Heart right ventricle (tissue), 16 donors: Measurements from ENCODE around the gene HTATIP2. TPM values are rescaled to one million over a fixed set of nuclear protein-coding genes. Genes with fewer than 3 reads are reported as not detected.

Source experiments
- ATAC-seq, 8 donors: fragments of 200-7000 bp; cut with Tn5 transposase; one replicate each; pipeline ENCODE4 v1.9.1; 2020; ENCODE audit warnings: mild to moderate bottlenecking in 8 of 8, moderate library complexity in 8 of 8, moderate number of reproducible peaks in 1 of 8
- DNase-seq, 2 donors: peaks; one replicate each; pipeline ENCODE4 v3.0.0-alpha.2; 2020
- H3K27ac ChIP-seq, 10 donors: fragments of 200-600 bp; sonication (generic) in 2 of 10; one replicate each; pipeline versions ENCODE4 v1.5.0 to v1.8.0; 2020 to 2022; ENCODE audit warnings: mild to moderate bottlenecking in 3 of 10
- H3K27me3 ChIP-seq, 7 donors: fragments of 200-600 bp; one replicate each; pipeline ENCODE4 v1.8.0; 2021 to 2022; ENCODE audit warnings: mild to moderate bottlenecking in 2 of 7
- H3K36me3 ChIP-seq, 9 donors: fragments of 200-600 bp; sonication (generic) in 1 of 9; one replicate each; pipeline versions ENCODE4 v1.5.0 to v1.8.0; 2020 to 2022; ENCODE audit warnings: mild to moderate bottlenecking in 2 of 9
- H3K4me1 ChIP-seq, 9 donors: fragments of 200-600 bp; sonication (generic) in 1 of 9; one replicate each; pipeline versions ENCODE4 v1.5.0 to v1.8.0; 2020 to 2022; ENCODE audit warnings: mild to moderate bottlenecking in 4 of 9
- H3K4me3 ChIP-seq, 10 donors: fragments of 200-600 bp; sonication (generic) in 2 of 10; one replicate each; pipeline versions ENCODE4 v1.5.0 to v1.8.0; 2020 to 2022; ENCODE audit warnings: mild to moderate bottlenecking in 7 of 10, moderate library complexity in 2 of 10
- H3K9me3 ChIP-seq, 11 donors: fragments of 200-600 bp in 10 of 11; sonication (generic) in 2 of 11; one replicate each; pipeline versions ENCODE4 v1.5.0 to v1.8.0; 2013 to 2022; ENCODE audit warnings: mild to moderate bottlenecking in 2 of 11, control low read depth in 1 of 11, moderate library complexity in 1 of 11
- CTCF ChIP-seq, 9 donors: fragments of 200-600 bp; sonication (generic) in 2 of 9; IDR thresholded peaks; one replicate each; pipeline versions ENCODE4 v1.5.0 to v1.8.0; 2021 to 2022; ENCODE audit warnings: antibody characterized with exemption in 9 of 9, mild to moderate bottlenecking in 5 of 9, moderate library complexity in 1 of 9
- WGBS, 2 donors: extraction: QIAGEN DNeasy Blood & Tissue Kit; methylation state at CpG; one replicate each; pipeline ENCODE4 v1.1.7; 2013; ENCODE audit warnings: inconsistent platforms in 1 of 2; 5-methylcytosine and 5-hydroxymethylcytosine counted together
- intact Hi-C, 10 donors: fragments of 100-400 bp; cut with DNase I; formaldehyde crosslinking; loops; one replicate each; pipeline versions ENCODE4 v1.11.1 to v1.14.2; 2022
- polyA plus RNA-seq, 2 donors: library from polyadenylated mRNA; stranded (reverse); fragments of 200-250 nt; gene quantifications; one replicate each; pipeline ENCODE4 v1.2.3, GENCODE V29; 2013
- total RNA-seq, 10 donors: library from RNA; stranded (reverse); fragmentation: NEBNext Ultra II Directional in 3 of 10; extraction: Animal tissue kit (Norgen Biotek cat#: 25700) in 3 of 10; gene quantifications; one replicate each; pipeline versions ENCODE4 v1.2.1 to v1.2.4, GENCODE V29; 2021 to 2023
- donor health status: Arrhythmogenic right ventricular cardiomyopathy.
- donor health status: ischemic (EF 13 %, LVEDD 7.1; RV severe dilation, severe dysfunction).
- donor health status: healthy with polysubstance abuse.
- donor health status: DM: no; HTN: yes; CAD: no.
- donor health status: DM: no; HTN: no; CAD: no.
- donor health status: ischemic (EF 25% LVEDD 6.9; RV normal size, moderate dysfunction).
- donor health status: ischemic (EF 25% LVEDD 5.7; RV mildly dilated, moderate dysfunction).
- donor health status: healthy.
- donor health status: DM: yes; HTN: yes; CAD: no.
- donor health status: Ischemic cardiomyopathy.
- donor health status: ischemic (EF 35%, LVEDD 5.7; RV mildly dilated, moderate dysfunction).
- donor health status: nonischemic (EF 11% LVEDD 7.7; RV severe dilation, severe dysfunction).
- donor health status: DM: yes; HTN: yes; CAD: no.
- donor health status: PGD.
- donor health status: ischemic (EF 29% LVEDD 5.4; RV normal size, mild dysfunction).
- donor health status: nonischemic (EF 23%, LVEDD 6.1; RV moderate dilation, normal function).

The HTATIP2 gene
- total and polyA plus RNA-seq, 12 donors, result 6.1 to 28.8 (median 14.1) TPM

DNA sequence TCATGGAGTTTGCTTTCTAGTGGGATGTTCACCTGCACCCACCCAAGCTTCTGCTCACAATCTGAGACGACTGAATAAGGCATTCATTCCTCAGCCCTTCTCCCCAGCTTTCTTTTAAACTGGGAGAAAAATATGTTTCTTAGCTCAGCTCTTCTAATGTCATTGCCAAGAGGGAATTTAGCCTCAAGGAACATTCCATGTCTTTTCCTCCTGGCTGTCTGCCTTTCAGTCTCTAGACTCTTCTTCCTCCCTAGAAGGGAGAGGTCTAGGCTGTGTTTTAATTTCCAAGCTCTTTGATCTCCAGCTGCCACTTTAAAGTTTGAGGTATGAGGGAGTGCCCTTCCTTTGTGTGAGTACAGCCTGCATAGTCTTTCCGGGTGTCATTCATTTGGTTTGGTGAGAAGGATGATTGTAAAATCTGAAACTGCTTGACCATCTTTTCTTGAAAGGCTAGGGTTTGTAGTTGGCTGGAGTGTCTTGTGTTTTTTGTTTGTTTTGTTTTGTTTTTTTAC lies 11.7 kb upstream of the HTATIP2 start:
- 60 to 62% methylated on average over 2 of the region's 2 CpGs for WGBS, 2 donors

GRCh38 chr11:20353829-20354434 lies 9.6 kb upstream of the HTATIP2 start:
- ATAC-seq (peak in 5 of 8 donors; percentile 57 to 63 (median 61)), DNase-seq (peak in 1 of 2 donors; percentile 17)
- 6 to 9% methylated on average over 6 of the region's 6 CpGs for WGBS, 2 donors
- Histone ChIP-seq H3K4me1 (peaks cover 0 to 9% (median 0%) of the 10 kb centered on the region in 9 donors), H3K36me3 (no peaks in the 10 kb centered on the region), H3K4me3 (no peak overlapping the region), H3K27me3 (peaks cover 0 to 11% (median 0%) of the 10 kb centered on the region in 7 donors), H3K27ac (no peak overlapping the region), H3K9me3 (no peaks in the 10 kb centered on the region)
- TF ChIP-seq CTCF (IDR thresholded peaks at IDR 0.05), result peak; percentile 51 to 89 (median 82)
- intact Hi-C loops, result loop anchor here in 9 of 10 donors (2.0 to 10.0 kb wide), 7 partner anchors 225 to 799 kb away; no protein-coding TSS in a partner anchor

More for the DNA sequence above, 11.7 kb upstream of the HTATIP2 start:
- no peak overlapping the region for H3K27ac ChIP-seq
- peaks cover 0 to 9% (median 0%) of the 10 kb centered on the region in 9 donors for H3K4me1 ChIP-seq
- TF ChIP-seq CTCF (IDR thresholded peaks at IDR 0.05), result no peak
- intact Hi-C loops, result loop anchor here in 9 of 10 donors (5.0 to 10.0 kb wide), 6 partner anchors 225 to 797 kb away; no protein-coding TSS in a partner anchor
- no peak for ATAC-seq
- peaks cover 0 to 18% (median 0%) of the 10 kb centered on the region in 7 donors for H3K27me3 ChIP-seq
- no peak for DNase-seq
- H3K4me3 ChIP-seq, result no peak overlapping the region
- no peaks in the 10 kb centered on the region for H3K36me3 ChIP-seq
- H3K9me3 ChIP-seq, result no peaks in the 10 kb centered on the region

GRCh38 chr11:20355221-20356219 lies 8.0 kb upstream of the HTATIP2 start:
- H3K9me3 ChIP-seq, result no peaks in the 10 kb centered on the region
- peak in 3 of 8 donors; percentile 54 to 72 (median 63) for ATAC-seq
- intact Hi-C loops, result loop anchor here in 8 of 10 donors (1.0 to 10.0 kb wide), 6 partner anchors 227 to 801 kb away; no protein-coding TSS in a partner anchor
- no peak overlapping the region for H3K27ac ChIP-seq
- peaks cover 0 to 14% (median 0%) of the 10 kb centered on the region in 9 donors for H3K4me1 ChIP-seq
- H3K36me3 ChIP-seq, result no peaks in the 10 kb centered on the region
- DNase-seq, result no peak
- WGBS, 2 donors, result 50 to 59% methylated on average over 11 to 12 of the region's 12 CpGs
- TF ChIP-seq CTCF (IDR thresholded peaks at IDR 0.05), result peak; percentile 13 to 58 (median 50)
- H3K27me3 ChIP-seq, result peaks cover 0 to 17% (median 0%) of the 10 kb centered on the region in 7 donors
- no peak overlapping the region for H3K4me3 ChIP-seq

- no peak overlapping the region for H3K27ac ChIP-seq
- no peaks in the 10 kb centered on the region for H3K9me3 ChIP-seq
- intact Hi-C loops, result loop anchor here in 6 of 10 donors (10.0 kb wide), 4 partner anchors 402 to 802 kb away; no protein-coding TSS in a partner anchor
- peak in 2 of 8 donors; percentile 23 to 33 for ATAC-seq
- H3K4me1 ChIP-seq, result peaks cover 0 to 18% (median 0%) of the 10 kb centered on the region in 9 donors
- no peak for TF ChIP-seq CTCF (IDR thresholded peaks at IDR 0.05)
- no peak overlapping the region for H3K4me3 ChIP-seq
- 9 to 24% methylated on average over 1 of the region's 1 CpG for WGBS, 2 donors
- no peaks in the 10 kb centered on the region for H3K36me3 ChIP-seq
- peaks cover 0 to 14% (median 0%) of the 10 kb centered on the region in 7 donors for H3K27me3 ChIP-seq
- DNase-seq, result no peak
Observed at GRCh38 chr11:20357150-20357549, 6.4 kb upstream of the HTATIP2 start.
